ENCODE results near the gene RPRM.

Gene RPRM

DNA sequence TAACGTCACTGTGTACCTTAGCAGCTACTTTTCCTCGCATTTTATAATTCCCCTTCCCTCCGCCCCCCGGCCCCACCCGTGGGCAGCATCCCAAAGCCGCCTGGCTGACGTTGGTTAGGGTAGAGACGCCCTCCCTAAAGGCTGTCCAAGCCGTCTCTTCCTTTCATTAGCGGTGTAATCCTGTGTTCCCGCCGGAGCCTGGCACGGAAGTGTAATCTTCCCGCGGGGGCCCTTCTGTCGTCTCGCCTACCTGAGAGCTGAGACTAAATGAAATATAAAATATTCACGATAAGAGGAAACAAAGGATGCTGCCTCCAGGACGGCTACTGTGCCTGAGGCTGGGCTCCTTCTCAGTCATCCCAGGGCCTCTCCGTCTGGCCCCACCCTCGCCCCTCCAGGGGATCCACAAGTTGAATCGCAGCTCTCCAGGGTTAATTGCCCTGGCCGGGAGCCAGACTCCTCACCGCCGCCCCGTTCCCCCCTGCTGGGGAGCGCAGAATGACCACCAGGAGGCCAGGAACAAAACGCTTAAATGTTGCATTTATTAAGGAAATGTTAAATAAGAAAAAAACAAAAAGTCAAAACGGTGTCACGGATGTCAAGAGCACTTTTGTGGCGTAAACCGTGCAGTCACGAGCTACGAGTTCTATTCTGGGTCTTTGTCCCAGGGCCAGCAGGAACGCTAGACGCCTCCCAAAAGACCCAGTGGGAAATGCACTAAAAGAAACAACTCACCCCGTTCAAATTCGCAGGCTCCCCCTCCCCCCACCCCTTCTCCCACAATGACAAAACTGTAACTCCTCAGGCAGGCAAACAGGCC lies 1.5 kb downstream of the RPRM start:
- no peak for TF ChIP-seq CTCF (IDR thresholded peaks at IDR 0.05; ENCODE audit: control insufficient read depth, extremely low read depth, insufficient read depth)
- no peak overlapping the region for H3K4me3 ChIP-seq (ENCODE audit: low read depth, low read length)

DNA sequence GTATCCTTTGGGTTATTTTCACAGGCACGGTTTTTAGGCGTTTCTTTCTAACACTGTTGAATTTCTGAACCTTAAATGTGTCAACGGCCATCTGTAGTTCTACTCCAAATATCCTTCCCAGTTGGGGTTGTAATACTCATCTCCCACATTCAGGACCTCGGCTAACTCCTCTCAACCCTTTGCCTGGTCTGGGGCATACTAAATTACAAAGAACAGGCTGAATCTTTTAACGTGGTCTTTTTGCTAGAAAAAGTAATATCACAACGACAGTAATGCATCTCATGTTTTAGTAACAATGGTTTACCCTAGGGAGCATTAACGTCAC lies 2.1 kb downstream of the RPRM start:
- no peak overlapping the region for H3K4me3 ChIP-seq (ENCODE audit: low read depth, low read length)
- no peak for TF ChIP-seq CTCF (IDR thresholded peaks at IDR 0.05; ENCODE audit: control insufficient read depth, extremely low read depth, insufficient read depth)
- no peak for DNase-seq (ENCODE audit: low read depth)

More for the DNA sequence above, 1.5 kb downstream of the RPRM start:
- no peak for DNase-seq (ENCODE audit: low read depth)

GRCh38 chr2:153474876-153475435 lies 3.6 kb downstream of the RPRM start:
- DNase-seq (ENCODE audit: low read depth) = peak; percentile 28
- no peak for TF ChIP-seq CTCF (IDR thresholded peaks at IDR 0.05; ENCODE audit: control insufficient read depth, extremely low read depth, insufficient read depth)
- H3K4me3 ChIP-seq (ENCODE audit: low read depth, low read length) = no peak overlapping the region

DNA sequence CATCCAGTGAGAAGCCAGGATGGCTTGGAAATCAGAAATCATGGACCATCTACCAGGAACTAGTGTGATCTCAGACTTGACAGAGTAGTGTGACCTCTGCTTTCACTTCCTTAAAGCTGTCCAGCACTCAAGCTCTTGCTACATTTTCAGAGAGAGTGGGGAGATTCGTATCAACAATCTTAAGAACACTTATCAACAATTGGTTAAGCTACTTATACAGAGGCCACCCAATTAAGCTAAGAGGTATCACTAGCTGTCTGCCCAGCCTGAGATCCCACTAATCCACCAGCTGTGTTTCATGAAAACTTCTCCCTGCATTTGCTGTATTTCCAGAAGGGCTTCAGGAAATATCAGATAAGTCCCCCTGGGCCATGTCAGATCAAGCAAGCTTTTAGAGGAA lies 4.2 kb downstream of the RPRM start:
- H3K4me3 ChIP-seq (ENCODE audit: low read depth, low read length) = no peak overlapping the region
- no peak for DNase-seq (ENCODE audit: low read depth)
- no peak for TF ChIP-seq CTCF (IDR thresholded peaks at IDR 0.05; ENCODE audit: control insufficient read depth, extremely low read depth, insufficient read depth)

- H3K4me3 ChIP-seq (ENCODE audit: low read depth, low read length) = no peak overlapping the region
- no peak for TF ChIP-seq CTCF (IDR thresholded peaks at IDR 0.05; ENCODE audit: control insufficient read depth, extremely low read depth, insufficient read depth)
- no peak for DNase-seq (ENCODE audit: low read depth)
These were observed 7.7 kb downstream of the RPRM start for GRCh38 chr2:153470867-153471266.

GRCh38 chr2:153464395-153464794 lies 14.2 kb downstream of the RPRM start:
- TF ChIP-seq CTCF (IDR thresholded peaks at IDR 0.05; ENCODE audit: control insufficient read depth, extremely low read depth, insufficient read depth) = no peak
- DNase-seq (ENCODE audit: low read depth) = peak; percentile 19
- H3K4me3 ChIP-seq (ENCODE audit: low read depth, low read length) = no peak overlapping the region
